IPS-NIHi7 (cell line): ENCODE results near the gene RTN1.
A peak's percentile ranks its signal among the peaks of the same experiment; 100 is the strongest.

ENCODE experiments used
- DNase-seq: peaks from one replicate; pipeline ENCODE4 v3.0.0; 2012; ENCODE audit warnings: mixed read lengths; ENCODE audit errors: extremely low spot score

Gene RTN1

DNA sequence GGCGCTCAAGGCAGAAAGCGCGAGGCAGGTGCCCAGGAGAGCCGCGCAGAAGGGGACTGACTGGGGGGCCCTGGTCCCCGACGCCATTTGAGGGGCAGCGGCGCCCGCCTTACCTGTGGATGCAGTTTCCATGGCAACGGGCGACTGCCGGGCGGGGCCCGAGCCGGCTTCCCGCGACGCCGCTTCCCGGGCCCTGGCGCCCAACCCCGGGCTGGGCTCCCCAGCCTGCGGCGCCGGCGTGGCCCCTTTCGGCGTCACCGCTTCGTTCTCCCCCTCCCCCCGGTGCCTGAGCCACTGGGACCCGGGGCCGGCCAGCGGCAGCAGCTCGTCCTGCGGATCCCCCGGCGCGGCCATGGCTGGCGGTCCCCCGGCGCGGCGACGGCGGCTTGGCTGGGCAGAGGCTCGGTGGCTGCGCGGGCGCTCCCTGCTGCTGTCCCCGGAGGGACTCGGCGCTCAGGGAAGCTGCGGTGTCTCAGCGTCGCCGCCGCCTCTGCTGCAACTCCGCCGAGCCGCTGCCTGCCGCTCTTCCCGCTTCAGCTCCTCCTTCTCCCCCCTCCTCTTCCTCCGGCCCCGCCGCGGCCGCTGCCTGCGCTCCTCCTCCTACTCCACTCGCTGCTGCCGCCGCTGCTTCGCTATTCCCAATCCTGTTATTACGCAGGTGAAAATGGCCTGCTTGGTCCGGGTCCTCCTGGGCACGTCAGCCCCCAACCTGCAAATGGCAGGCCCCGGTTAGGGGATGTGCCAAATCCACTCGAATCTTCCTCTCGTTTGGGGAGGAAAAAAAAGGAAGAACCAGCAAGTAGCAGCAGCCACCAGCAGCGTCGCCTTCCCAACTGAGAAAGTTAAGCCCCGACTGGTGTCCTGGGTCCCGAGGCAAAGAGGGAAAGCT is at the start of gene RTN1:
TSS of gene RTN1 (minus strand) at position 500 of the 889 bp plus-strand sequence. CDS start at position 354, 146 bp downstream.
- peak; percentile 73 for DNase-seq

- DNase-seq, result no peak
Measured at GRCh38 chr14:59920378-59920683, 49.8 kb upstream of the RTN1 start.

DNA sequence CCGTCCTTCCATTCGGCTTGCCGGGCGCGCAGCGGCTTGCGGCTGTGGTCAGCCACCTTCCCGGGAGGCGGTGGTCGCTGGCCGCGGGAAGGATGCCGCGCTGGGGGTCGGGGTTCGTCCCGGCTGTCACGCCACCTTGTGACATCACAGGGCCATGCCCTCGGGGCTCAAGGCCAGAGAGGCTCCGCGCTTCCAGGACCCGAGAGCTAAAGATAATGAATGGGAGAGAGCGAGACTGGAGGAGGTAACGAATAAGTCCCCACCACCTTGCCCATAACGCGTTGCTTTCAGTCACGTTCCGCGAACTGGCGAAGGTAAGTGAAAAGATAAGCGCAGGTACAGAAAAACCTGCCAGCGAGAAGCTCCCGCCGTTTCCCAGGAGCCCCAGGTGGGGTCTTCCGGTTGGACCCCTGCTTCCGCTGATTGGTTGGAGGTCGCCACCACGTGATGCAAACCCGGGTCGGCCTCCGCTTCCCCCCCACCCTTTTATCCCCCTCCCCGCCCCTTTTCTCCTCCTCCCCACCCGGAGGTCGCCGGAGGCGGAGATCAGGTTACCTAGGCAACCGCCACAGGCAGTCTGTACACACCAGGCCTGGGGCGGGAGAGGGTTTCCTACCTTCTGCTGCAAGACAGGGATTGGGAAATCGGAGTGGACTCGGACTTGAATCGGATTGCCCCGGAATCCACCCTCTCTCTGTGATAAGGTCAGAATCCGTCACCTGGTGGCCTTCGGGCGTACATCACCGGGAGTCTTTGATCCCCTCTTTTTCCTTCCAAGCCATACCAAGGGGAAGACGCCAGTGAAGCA is 49.2 kb upstream of the RTN1 start, which contains the start of gene LRRC9:
TSS of gene LRRC9 (plus strand) at position 575 of the 808 bp plus-strand sequence.
- peak; percentile 95 for DNase-seq

GRCh38 chr14:59918824-59919569 is 48.4 kb upstream of the RTN1 start:
- peak; percentile 20 for DNase-seq

- DNase-seq, result no peak
Measured at GRCh38 chr14:59913187-59913586, 42.6 kb upstream of the RTN1 start.

- DNase-seq, result no peak
Measured at GRCh38 chr14:59912443-59912842, 41.9 kb upstream of the RTN1 start.

DNA sequence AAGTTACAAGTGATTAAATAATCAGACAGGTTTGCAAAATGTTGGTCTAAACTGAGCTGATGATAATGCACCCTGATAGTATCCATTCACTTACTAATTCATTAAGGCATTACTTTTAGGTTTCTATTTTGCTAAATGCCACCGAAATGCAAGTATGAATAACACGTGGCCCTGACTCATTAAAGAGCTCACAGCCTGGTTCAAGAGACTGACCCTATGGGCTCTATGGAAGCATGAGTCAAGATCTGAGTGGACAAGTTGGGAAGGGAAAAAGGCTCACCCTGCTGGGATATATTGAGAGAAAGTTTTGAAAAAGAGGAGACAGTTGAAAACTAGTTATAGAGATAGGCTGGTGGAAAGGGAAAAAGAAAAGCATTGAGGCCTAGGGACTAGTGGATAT is 34.6 kb upstream of the RTN1 start:
- no peak for DNase-seq

- peak; percentile 10 for DNase-seq
Measured at GRCh38 chr14:59904184-59904583, 33.6 kb upstream of the RTN1 start.

- DNase-seq, result no peak
Measured at GRCh38 chr14:59900556-59900955, 30.0 kb upstream of the RTN1 start.

DNA sequence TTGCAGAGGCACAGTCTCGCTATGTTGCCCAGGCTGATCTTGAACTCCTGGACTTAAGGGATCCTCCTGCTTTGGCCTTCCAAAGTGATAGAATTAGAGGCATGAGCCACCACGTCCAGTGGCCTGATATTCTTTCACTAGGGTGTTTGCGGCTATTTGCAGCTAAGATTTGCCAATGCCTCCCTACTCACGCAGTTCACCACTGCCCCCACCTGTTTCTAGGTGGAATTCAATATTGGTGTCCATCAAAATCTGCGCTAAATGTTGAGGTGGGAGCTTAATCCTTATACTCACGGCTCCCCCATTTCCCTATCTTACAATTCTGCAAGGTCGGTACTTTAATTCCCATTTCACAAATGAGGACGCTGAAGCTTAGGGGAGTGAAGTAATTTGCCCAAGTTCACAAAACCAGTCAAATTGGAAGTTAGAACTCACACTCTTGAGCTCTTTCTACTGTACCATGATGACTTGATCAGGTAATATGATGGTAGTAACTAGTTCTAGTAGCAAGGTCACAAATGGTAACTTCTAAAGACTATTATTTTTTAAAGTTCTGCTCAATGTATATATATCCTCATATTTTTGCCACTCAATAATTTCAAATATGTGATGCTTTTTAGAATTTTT is 27.3 kb upstream of the RTN1 start:
- DNase-seq, result peak; percentile 61

- DNase-seq, result no peak
Measured at GRCh38 chr14:59895721-59896120, 25.1 kb upstream of the RTN1 start.

- DNase-seq, result no peak
Measured at GRCh38 chr14:59890676-59891075, 20.1 kb upstream of the RTN1 start.

DNA sequence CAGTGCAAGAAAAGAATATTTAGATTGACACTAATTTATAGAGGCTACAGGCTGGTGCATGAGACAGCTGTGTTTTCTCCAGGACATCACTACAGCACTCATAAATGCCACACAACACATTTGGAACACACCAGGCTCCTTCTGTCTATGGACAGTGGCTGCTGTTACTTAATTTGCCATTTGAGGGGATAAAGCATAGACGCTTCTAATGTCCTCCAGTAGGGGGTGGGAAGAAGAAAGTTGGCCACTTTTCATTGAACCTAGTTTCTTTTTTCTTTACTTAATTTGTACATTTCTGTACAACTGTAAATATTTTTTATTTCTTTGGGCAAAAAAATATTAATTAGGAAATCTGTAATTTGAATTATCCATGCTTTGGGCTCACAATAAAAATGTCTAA is 12.4 kb upstream of the RTN1 start:
- peak; percentile 31 for DNase-seq

DNA sequence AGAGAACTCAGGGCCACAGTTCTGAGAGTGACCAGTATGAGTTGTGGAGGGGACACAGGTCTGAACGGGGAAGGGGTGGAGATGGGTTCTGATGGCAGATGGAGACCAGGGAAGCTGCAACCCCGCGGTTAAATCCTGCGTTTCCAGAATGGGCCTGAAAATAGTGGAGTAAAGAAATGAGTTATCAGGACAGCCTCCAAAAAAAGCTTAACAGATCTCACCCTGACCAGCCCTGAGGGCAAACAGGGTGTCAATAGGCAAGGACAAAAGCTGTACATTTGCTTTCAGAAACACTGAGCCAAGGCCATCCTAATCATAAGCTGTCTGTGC is 555 bp upstream of the RTN1 start:
- DNase-seq, result no peak

GRCh38 chr14:59869381-59870255 is 958 bp downstream of the RTN1 start:
- DNase-seq, result peak; percentile 28

GRCh38 chr14:59868021-59868420 is 2.6 kb downstream of the RTN1 start:
- no peak for DNase-seq

GRCh38 chr14:59863806-59864525 is 6.6 kb downstream of the RTN1 start:
- DNase-seq, result no peak

- no peak for DNase-seq
Measured at GRCh38 chr14:59857328-59857727, 13.2 kb downstream of the RTN1 start.

DNA sequence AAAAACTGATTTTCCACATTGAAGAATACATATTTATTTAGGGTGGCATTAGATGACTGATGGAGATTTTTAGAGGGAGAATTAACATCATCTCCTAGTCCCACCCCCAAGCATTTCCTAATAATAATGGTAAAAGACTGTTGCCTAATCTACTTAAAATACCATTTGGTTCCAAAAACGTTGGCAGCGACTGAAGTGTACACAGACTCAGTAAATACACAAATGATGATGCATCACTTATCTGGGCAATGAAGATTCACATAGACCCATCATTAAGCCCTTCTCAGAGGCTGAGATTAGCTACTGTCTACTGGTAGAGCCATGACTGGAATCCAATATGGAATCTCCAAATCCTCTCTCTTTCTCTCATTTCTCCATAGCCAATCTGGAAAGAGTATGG is 18.2 kb downstream of the RTN1 start:
- no peak for DNase-seq

- DNase-seq, result no peak
Measured at GRCh38 chr14:59850458-59850857, 20.1 kb downstream of the RTN1 start.
